ENCODE measurements around the gene LOXL1.
A peak's percentile ranks its signal among the peaks of the same experiment; 100 is the strongest.

The LOXL1 gene

GRCh38 chr15:73926219-73927002, at the start of gene LOXL1:
Gene LOXL1, plus strand, starts transcription at chr15:73926462. Its CDS starts 322 bp downstream, at chr15:73926784.
- DNase-seq = no peak

GRCh38 chr15:73879426-73879825, 46.8 kb upstream of the LOXL1 start:
- DNase-seq = no peak

- DNase-seq = no peak
Observed at GRCh38 chr15:73881579-73882320, 44.5 kb upstream of the LOXL1 start.

- no peak for DNase-seq
Observed at GRCh38 chr15:73882761-73883419, 43.4 kb upstream of the LOXL1 start.

GRCh38 chr15:73884159-73884558, 42.1 kb upstream of the LOXL1 start:
- DNase-seq = no peak

- DNase-seq = no peak
Observed at GRCh38 chr15:73885954-73886700, 40.1 kb upstream of the LOXL1 start.

GRCh38 chr15:73886717-73887345, 39.4 kb upstream of the LOXL1 start:
- DNase-seq = no peak

GRCh38 chr15:73887481-73887880, 38.8 kb upstream of the LOXL1 start:
- no peak for DNase-seq

- no peak for DNase-seq
Observed at GRCh38 chr15:73888224-73889041, 37.8 kb upstream of the LOXL1 start.

GRCh38 chr15:73889053-73889761, 37.1 kb upstream of the LOXL1 start:
- no peak for DNase-seq

- DNase-seq = no peak
Observed at GRCh38 chr15:73889762-73890124, 36.5 kb upstream of the LOXL1 start.

- no peak for DNase-seq
Observed at GRCh38 chr15:73891328-73892315, 34.6 kb upstream of the LOXL1 start.

- no peak for DNase-seq
Observed at GRCh38 chr15:73892446-73893226, 33.6 kb upstream of the LOXL1 start.

- no peak for DNase-seq
Observed at GRCh38 chr15:73894133-73894814, 32.0 kb upstream of the LOXL1 start.

- DNase-seq = peak; percentile 40
Observed at GRCh38 chr15:73897441-73898261, 28.6 kb upstream of the LOXL1 start.

GRCh38 chr15:73899197-73900094, 26.8 kb upstream of the LOXL1 start:
- no peak for DNase-seq

Measured in activated CD8-positive, alpha-beta memory T cell treated with anti-CD3 and anti-CD28 coated beads, Interleukin-2, amount 50 U/mL, for 4 hours (primary cell).